Effector memory CD4-positive, alpha-beta T cell (primary cell): Measurements from ENCODE around the gene ADIPOR2.

Experiments used
- DNase-seq, 3 donors: peaks; one replicate each; pipeline ENCODE4 v3.0.0-alpha.2; 2020
- H3K27ac ChIP-seq: 2 replicates; pipeline ENCODE4 v1.7.0; 2013; ENCODE audit warnings: mild to moderate bottlenecking, low read length, moderate library complexity; ENCODE audit not compliant: insufficient read depth, poor library complexity, severe bottlenecking
- H3K27me3 ChIP-seq: replicated peaks from 2 replicates; pipeline ENCODE4 v1.7.0; 2013; ENCODE audit warnings: mild to moderate bottlenecking, low read length; ENCODE audit not compliant: insufficient read depth, control insufficient read depth, poor library complexity, severe bottlenecking
- H3K36me3 ChIP-seq: 2 replicates; pipeline ENCODE4 v1.7.0; 2013; ENCODE audit warnings: mild to moderate bottlenecking, low read length, moderate library complexity; ENCODE audit not compliant: control insufficient read depth, insufficient read depth
- H3K4me1 ChIP-seq: 2 replicates; pipeline ENCODE4 v1.7.0; 2013; ENCODE audit warnings: low read length, mild to moderate bottlenecking; ENCODE audit not compliant: control insufficient read depth, insufficient read depth, poor library complexity, severe bottlenecking
- H3K4me3 ChIP-seq: 2 replicates; pipeline ENCODE4 v1.7.0; 2013; ENCODE audit warnings: low read length, low read depth, mild to moderate bottlenecking; ENCODE audit not compliant: insufficient read depth, poor library complexity, severe bottlenecking
- H3K9me3 ChIP-seq: 2 replicates; pipeline ENCODE4 v1.7.0; 2013; ENCODE audit warnings: mild to moderate bottlenecking, low read length, moderate library complexity; ENCODE audit not compliant: control insufficient read depth

Gene ADIPOR2

GRCh38 chr12:1744932-1745331 is 54.1 kb downstream of the ADIPOR2 start:
- DNase-seq = no peak
- H3K36me3 ChIP-seq = peaks cover 7% of the 10 kb centered on the region
- H3K27ac ChIP-seq = no peak overlapping the region
- H3K9me3 ChIP-seq = no peaks in the 10 kb centered on the region
- no peaks in the 10 kb centered on the region for H3K27me3 ChIP-seq
- H3K4me3 ChIP-seq = no peak overlapping the region
- H3K4me1 ChIP-seq = no peaks in the 10 kb centered on the region

DNA sequence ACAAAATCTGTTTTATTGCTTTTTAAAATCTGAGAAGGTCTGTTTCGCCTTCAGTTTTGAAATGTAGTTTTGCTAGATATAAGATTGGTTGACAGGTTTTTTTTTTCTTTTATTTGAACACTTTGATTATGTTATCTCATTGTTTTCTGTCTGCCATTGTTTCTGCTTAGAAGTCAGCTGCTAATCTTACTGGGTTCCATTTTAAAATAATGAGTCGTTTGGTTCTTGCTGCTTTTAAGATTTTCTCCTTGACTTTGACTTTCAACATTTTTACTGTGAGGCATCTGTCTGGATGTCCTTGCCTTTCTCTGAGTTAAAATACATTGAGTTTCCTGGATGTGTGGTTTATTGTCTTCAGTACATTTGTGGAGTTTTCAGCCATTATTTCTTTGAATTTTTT is 56.7 kb downstream of the ADIPOR2 start:
- no peaks in the 10 kb centered on the region for H3K27me3 ChIP-seq
- H3K36me3 ChIP-seq = peaks cover 7% of the 10 kb centered on the region
- H3K4me3 ChIP-seq = no peak overlapping the region
- no peak for DNase-seq
- no peaks in the 10 kb centered on the region for H3K9me3 ChIP-seq
- H3K4me1 ChIP-seq = no peaks in the 10 kb centered on the region
- H3K27ac ChIP-seq = no peak overlapping the region

DNA sequence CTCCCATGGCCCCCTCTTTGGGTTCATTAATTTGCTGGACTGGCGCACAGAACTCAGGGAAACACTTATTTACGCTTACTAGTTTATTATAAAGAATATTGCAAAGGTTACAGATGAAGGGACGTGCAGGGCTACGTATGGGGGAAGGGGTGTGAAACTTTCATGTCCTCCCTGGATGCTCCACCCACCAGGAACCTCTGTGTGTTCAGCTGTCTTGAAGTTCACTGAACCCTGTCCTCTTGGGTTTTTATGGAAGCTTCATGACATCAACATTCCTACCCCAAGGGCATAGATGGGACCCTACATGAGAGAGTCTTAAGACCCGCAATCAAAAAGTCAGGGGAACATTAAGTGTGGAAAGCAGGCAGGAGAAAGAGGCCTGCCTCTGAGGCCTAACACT is 58.1 kb downstream of the ADIPOR2 start:
- Histone ChIP-seq H3K27me3 (no peaks in the 10 kb centered on the region), H3K36me3 (peaks cover 7% of the 10 kb centered on the region), H3K27ac (no peak overlapping the region), H3K4me3 (no peak overlapping the region), H3K4me1 (no peaks in the 10 kb centered on the region), H3K9me3 (no peaks in the 10 kb centered on the region)
- DNase-seq = no peak

DNA sequence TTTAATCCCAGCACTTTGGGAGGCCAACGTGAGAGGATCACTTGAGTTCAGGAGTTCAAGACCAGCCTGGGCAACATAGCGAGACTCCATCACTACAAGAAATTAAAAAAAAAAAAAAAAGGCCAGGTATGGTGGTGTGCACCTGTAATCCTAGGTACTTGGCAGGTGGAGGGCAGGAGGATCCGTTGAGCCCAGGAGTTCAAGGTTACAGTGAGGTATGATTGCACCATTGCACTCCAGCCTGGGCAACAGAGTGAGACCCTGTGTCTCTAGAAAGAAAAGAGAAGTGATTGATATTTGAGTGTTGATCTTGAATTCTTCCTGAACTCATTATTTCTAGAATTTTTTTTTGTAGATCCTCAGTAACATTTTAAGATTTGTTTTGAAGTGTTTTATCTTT is 59.4 kb downstream of the ADIPOR2 start:
- no peak overlapping the region for H3K27ac ChIP-seq
- H3K4me3 ChIP-seq = no peak overlapping the region
- H3K4me1 ChIP-seq = no peaks in the 10 kb centered on the region
- no peaks in the 10 kb centered on the region for H3K27me3 ChIP-seq
- peaks cover 15% of the 10 kb centered on the region for H3K36me3 ChIP-seq
- H3K9me3 ChIP-seq = no peaks in the 10 kb centered on the region
- DNase-seq = no peak

DNA sequence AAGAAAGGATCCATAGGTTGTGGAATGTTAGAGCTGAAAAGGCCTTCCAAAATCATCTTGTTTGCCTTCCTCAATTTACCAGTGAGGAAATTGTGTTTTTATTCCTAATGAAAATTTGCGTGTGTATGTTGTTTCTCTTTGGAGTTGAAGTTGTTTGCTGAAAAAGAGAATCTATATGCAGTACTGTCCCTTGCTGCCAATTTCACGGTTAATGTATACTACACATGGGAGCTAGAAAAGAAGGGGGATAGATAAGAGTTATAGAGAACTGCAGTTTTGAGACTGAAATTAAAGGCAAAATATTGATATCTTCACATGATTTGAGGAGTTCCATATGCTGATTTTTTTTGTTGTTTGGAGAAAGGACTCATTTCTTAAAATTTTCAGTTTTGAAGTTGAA is 67.5 kb downstream of the ADIPOR2 start:
- H3K9me3 ChIP-seq = no peaks in the 10 kb centered on the region
- H3K4me3 ChIP-seq = no peak overlapping the region
- H3K36me3 ChIP-seq = peaks cover 10% of the 10 kb centered on the region
- H3K27ac ChIP-seq = no peak overlapping the region
- no peak for DNase-seq
- no peaks in the 10 kb centered on the region for H3K27me3 ChIP-seq
- H3K4me1 ChIP-seq = no peaks in the 10 kb centered on the region

DNA sequence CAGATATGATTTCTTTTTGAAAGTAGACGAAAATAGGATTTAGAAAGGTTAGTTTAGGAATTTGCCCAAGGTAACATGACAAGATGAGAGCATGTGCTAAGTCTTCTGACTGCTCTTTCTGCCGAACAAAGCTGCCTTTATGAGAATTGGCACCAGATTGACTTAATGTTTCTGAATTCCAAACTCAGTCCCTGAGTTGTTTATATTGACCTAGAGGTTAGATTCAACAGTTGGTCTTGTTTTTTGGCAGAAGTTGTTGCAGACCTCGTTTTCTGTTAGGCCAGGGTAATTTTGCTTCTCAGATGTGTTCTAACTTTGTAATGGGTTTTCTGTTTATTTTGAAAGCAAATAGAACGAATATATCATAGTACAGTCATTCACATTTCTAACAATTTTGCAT is 68.0 kb downstream of the ADIPOR2 start:
- no peaks in the 10 kb centered on the region for H3K9me3 ChIP-seq
- no peak for DNase-seq
- peaks cover 10% of the 10 kb centered on the region for H3K36me3 ChIP-seq
- H3K4me1 ChIP-seq = no peaks in the 10 kb centered on the region
- no peaks in the 10 kb centered on the region for H3K27me3 ChIP-seq
- H3K27ac ChIP-seq = no peak overlapping the region
- no peak overlapping the region for H3K4me3 ChIP-seq

DNA sequence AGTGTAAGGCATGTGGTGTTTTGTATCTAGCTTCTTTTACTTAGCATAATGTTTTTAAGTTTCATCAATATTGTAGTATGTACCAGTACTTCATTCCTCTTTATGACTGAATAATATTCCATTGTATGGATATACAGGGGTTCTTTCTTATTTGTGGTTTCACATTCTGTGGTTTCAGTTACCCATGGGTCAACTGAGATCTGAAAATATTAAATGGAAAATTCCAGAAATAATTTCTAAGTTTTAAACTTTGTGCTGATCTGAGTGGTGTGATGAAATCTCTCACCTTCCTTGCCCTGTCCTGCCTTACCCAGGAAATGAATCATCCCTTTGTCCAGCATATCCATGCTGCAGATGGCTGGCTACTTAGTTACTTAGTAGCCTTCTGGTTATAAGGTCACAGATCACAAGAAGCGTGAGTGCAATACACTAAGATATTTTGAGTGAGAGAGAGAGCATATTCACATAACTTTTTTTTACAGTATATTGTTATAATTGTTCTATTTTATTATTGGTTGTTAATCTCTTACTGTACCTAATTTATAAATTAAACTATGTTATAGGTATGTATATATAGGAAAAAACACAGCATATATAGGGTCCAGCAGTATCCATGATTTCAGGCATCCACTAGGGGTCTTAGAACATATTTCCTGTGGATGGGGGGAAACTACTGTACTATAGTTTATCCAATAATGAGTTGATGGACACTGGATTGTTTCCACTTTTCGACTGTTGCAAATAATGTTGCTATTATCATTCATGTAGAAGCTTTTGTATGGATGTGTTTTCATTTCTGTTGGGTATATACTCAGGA is 69.9 kb downstream of the ADIPOR2 start:
- Histone ChIP-seq H3K27ac (no peak overlapping the region), H3K36me3 (no peaks in the 10 kb centered on the region), H3K4me3 (no peak overlapping the region), H3K4me1 (no peaks in the 10 kb centered on the region), H3K9me3 (no peaks in the 10 kb centered on the region), H3K27me3 (no peaks in the 10 kb centered on the region)
- no peak for DNase-seq

DNA sequence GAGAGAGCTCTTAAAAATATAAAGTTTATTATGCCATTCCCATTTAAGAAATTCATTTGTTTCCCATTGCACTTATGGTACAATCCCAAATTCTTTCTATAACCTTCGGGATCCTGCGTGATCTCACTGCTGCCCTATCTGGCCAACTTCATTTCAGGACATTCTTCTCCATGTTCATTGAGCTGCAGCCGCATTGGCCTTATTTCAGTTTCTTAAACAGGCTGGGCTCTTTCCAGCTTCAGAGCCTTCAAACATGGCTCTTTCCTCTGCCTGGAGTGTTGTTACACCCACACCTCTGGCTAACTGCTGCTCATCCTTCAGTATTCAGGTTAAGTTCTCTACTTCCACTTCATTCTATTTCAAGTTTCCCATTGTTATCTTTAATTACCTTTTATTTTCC is 71.0 kb downstream of the ADIPOR2 start:
- H3K36me3 ChIP-seq = no peaks in the 10 kb centered on the region

DNA sequence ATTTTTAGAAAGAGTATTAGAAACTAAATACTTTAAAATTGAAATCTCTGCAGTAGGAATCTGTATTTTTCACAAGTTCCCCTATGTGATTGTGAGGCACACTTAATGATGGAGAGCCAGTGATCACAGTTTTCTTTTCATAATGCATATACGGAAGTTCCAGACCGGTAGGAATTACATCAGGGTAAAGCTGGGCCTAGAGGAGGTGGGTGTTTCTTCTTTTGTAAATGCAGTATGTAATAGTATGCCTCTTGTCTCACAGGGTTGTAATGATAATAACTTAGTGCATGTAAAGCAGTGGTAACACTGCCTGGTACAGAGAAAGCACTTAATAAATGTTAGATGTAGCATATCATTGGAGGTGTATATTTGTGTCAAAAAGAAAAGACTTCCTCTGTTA is 72.3 kb downstream of the ADIPOR2 start:
- Histone ChIP-seq H3K27me3 (no peaks in the 10 kb centered on the region), H3K4me1 (no peaks in the 10 kb centered on the region), H3K9me3 (no peaks in the 10 kb centered on the region), H3K36me3 (no peaks in the 10 kb centered on the region), H3K4me3 (no peak overlapping the region), H3K27ac (no peak overlapping the region)
- DNase-seq = no peak

More for the DNA sequence above, 71.0 kb downstream of the ADIPOR2 start:
- no peaks in the 10 kb centered on the region for H3K27me3 ChIP-seq
- H3K9me3 ChIP-seq = no peaks in the 10 kb centered on the region
- no peak for DNase-seq
- no peak overlapping the region for H3K27ac ChIP-seq
- no peaks in the 10 kb centered on the region for H3K4me1 ChIP-seq
- no peak overlapping the region for H3K4me3 ChIP-seq

DNA sequence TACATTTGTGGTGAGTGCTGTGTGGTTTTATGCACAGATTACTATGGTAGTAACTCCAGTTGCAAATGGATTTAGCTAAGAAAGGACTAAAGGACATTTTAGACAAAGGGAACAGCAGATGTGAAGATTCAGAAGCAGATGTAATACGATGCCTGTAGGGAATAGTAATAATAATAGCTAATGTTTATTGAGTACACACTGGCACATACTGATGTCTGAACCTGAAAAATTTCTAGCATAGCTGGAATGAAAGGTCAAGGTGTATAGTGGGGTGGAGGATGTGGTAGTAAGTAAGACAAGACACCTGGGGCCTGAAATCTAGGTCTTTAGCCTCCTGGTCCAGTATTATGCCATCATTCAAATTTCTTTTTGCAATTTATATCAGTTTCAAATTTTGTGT is 75.2 kb downstream of the ADIPOR2 start:
- Histone ChIP-seq H3K4me3 (no peak overlapping the region), H3K36me3 (no peaks in the 10 kb centered on the region), H3K27ac (no peak overlapping the region), H3K27me3 (no peaks in the 10 kb centered on the region), H3K4me1 (no peaks in the 10 kb centered on the region), H3K9me3 (no peaks in the 10 kb centered on the region)
- no peak for DNase-seq
